NCI-H146 treated with DMSO at 0.1 percent for 48 hours (cell line): ENCODE measurements around the gene UBE2J2.
A peak's percentile ranks its signal among the peaks of the same experiment; 100 is the strongest.

Source experiments
- DNase-seq: peaks from one replicate; lab custom pipeline; 2025; ENCODE audit not compliant: unreplicated experiment; lab: John Stamatoyannopoulos, UW

Gene UBE2J2

DNA sequence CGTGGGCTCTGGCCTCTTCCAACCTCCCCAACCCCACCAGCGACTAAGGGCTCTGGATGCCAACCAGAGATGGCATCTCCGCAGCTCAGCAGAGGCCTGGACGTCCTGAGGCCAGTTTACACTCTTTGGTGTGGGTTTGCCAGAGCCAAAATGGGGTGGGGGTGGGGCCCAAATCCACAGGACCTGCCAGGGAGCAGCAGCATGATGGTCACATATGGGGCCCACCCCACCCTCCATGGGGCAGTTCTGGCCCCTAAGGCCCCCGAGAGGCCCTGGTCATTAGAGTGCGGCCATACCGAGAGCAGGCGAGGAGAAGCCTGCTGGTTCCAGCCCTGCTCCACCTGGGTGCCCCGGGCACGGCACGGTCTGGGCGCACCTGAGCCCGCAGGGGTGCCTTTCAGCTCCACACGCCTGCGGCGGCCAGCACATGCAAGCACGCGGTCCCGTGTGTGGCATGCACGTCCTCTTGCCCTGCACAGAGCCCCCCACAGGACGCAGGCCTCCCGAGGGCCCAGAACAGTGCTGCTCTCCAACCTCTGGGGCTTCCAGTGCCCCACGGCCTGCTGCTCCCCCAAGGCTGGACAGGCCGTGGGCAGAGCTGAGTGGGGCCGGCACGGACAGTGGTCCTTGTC is 31.9 kb downstream of the UBE2J2 start:
- DNase-seq, result no peak

DNA sequence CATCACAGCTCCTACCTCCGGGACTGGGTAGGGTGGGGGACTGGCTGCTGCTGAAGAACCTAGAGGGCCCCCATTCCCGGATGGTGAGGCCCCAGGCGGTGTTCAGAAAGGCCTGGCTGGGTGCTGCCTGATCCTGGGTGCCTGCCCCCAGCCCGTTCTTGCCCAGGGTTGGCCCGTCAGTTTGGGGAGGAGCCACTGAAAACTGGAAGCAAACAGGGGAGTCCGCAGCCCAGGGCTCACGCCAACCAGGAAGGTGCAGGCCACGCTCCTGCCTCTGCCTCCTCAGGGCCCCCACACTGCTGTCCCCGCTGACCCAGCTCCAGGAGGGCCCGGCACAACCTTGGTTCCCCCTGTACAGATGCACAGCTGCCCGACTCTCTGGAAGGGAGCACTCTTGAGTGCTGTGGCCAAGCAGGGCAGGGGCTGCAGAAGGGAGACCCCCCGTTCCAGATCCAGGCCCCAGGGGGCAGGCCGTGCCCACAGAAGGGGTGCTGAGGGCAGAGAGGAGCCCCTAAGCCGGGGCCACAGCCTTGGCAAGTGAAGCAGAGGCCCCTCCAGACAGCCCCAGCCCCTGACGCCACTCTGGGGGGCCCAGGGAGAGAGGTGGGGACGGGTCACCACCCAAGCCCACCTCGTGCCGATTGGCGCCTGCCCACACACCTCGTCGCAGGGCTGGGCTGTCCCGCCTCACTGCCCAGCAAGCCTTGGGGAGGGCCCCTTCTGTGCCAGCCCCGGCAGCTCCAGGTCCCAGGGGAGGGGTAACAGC is 32.6 kb downstream of the UBE2J2 start:
- DNase-seq, result no peak

DNA sequence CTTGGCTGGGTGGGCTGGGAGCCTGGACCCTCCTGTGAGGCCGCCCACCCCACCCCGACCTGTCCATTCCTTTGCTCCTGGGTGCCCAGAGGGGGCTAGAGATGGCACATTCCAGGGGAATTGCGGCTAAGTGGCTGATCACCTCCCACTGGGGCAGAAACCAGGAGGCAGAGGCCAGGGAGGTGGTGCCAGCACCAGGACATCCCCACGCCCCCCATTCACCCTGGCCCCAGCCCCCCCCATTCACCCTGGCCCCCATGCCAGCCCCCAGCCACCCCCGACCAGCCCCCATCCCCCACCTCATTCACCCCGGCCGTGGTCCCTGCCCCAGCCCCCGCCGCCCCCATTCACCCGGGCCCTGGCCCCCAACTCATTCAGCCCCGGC is 33.3 kb downstream of the UBE2J2 start:
- DNase-seq, result no peak

DNA sequence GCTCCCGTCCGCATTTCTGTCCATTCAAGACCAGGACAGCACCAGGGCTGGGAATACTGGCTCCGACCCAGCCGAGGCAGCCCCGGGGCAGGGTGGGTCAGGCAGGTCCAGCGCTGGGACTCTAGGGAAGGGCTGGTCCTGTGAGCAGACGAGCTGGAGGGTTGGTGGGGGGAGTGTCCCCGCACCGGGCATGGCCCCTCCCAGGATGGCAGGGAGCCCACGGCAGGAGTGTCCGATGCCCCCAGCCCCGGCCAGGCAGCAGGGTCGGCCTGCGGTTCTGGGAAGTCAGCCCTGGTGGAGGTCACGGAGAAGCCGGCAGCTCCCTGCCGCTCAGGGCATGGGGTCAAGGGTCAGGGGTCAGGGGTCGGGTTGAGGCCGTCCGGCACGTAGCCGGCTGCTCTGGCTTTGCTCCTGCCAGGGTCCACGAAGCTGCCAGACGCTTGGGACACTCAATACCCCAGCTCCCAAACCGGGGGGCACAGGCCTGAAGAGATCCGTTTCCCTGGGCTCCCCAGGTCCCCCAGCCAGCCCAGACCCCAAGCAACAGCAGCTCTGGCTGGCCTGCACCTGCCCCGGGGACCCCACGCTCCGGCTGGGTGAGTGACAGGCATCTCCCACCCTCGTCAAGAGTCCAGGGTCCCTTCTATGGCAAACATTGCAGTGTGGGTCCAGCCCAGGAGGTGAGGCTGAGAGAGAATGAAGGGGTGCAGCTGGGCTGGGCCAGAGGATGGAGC is 33.9 kb downstream of the UBE2J2 start:
- DNase-seq, result no peak

DNA sequence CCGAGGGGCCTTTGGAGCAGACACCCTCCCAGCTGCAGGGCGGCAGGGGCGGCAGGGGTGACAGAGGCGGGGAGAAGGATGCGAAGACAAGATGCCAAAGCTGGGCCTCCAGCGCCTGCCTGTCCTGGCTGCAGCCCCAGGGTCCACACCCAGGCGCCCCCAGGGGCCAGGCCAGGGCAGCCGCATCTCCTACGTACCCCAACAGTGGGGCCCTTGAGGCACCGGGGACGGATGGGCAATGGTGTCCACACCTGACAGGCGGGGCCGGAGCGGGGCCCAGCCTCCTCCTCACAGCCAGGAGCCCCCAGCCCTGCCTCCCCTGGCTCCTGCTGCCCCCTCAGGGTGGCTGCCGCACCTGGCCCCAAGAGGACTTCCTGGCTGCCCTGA is 34.4 kb downstream of the UBE2J2 start:
- DNase-seq, result no peak

DNA sequence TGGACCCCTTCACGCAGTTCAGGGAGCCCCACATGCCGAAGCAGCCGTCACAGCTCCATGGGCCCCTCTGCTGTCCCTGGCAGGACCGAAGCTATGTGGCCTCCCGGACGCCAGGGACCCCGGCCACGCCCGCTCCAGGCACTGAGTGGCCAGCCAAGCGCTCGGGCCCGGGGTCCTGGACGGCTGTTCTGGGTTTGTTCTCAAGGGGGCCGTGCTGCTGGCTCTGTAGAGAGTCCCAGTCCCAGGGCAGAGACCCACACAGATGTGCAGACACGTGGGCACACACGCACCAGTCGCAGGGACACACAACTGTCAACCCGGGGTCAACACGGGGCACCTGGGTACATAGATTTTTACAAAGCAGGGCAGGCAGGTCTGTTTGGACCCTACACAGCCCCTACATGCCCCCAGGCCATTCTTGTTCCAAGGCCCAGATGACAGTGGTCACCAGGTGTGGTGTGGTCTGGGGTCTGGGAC is 34.9 kb downstream of the UBE2J2 start:
- no peak for DNase-seq

DNA sequence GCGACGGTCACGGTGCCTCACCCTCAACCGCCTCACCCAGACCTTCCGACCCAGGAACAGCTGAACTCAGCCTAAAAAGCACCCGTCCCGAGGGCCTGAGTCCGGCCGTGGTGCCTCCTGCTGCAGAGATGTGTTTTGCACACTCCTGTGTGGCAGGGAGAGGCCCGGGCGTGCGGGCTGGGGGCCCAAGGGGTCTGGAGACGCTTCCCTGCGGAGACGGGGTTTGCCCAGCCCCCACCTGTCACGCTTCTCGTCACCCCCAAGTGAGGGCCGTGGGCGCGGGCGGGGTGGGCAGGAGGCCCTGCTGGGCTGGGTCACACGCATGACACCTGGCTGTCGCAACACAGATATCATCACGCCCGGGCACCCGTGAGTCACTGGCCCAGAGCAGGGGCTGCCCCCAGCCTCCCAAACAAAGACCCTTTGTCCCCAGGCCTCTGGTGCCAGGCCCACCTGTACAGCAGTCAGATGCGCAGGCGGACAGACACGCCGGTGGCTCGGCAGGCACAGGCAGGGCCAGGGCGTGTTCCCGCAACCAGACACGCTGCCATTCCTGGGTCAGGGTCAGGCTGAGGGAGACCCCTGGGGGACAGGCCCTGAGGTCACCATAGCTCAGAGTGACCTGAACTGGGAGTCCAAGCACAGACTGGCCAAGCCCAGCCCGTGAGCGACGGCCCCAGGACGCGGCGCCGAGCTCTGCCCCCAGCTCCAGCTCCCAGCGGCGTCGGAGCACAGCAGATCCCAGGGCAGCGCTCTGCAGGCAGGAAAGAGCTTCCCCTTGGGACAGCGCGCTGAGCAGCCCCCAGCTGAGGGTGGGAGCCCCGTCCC is 35.6 kb downstream of the UBE2J2 start:
- DNase-seq, result no peak

DNA sequence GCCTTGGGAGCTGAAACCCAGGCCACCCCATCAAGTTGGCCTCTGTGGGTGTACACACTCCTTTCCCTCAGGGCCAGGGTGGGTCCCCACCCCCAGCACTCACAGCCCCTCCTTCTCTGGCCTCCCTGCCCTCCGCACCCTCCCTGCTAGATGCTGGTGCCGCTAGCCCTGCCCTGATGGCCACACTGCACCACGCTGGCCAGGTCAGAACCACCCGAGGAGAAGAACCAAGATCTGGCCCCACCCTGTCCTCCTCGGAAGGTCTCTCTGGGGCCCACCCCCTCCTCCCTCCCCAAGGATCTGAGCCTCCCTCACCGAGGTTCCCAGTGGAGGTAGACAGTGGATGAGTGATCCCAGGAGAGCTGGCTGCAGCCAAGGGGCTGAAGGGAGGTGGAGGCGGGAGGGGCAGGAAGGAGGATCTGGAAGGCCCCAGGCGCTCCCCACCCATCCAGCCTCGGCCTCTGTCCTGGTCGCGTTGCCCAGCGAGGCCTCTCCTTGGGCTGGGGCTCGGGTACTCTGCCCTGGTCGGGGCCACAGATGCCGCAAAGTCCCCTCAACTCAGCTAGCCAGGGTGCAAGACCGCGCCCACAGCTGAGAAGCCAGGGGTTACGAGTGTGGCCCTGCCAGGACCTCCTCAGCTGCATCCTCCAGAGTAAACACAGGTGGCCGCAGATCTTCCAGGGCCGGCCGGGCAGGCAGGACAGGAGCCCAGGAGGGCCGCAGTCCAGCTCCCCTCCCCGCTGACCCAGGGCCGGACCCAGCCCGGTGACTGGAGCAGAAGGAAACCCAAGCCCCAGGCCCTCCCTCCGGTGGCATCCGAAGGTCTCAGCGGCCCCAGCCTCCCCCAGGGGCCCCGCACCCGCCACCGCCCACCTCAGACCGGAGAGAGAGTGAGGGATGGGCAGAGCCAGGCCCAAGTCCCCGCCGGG is 36.4 kb downstream of the UBE2J2 start:
- DNase-seq, result no peak

DNA sequence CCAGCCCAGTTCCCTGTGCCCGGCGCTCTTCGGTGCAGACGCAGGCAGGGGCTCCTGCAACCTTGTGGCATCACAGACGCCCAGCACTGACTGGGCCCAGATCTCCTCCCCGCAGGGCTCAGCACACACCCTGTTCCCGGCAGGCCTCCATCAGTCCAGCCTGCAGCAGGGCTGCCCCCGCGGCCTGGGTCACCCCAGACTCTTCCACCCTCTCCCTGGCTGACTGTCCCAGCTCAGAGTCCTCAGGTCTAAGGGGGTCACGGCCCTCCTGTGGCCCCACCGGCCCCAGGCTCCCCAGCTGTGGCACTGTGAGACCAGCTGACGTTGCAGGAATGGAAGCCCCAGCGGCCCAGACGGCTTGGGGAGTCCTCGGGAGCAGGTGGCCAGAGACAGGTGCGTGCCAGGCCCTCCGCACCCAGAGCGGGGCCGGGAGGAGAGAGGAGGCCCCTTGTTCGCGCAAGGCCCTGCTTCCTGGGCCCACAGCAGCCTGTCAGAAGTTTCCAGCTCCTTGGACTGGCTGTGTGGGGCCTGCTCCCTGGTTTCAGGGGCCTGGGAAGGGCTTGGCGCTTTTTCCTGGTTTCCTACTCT is 37.4 kb downstream of the UBE2J2 start:
- no peak for DNase-seq

DNA sequence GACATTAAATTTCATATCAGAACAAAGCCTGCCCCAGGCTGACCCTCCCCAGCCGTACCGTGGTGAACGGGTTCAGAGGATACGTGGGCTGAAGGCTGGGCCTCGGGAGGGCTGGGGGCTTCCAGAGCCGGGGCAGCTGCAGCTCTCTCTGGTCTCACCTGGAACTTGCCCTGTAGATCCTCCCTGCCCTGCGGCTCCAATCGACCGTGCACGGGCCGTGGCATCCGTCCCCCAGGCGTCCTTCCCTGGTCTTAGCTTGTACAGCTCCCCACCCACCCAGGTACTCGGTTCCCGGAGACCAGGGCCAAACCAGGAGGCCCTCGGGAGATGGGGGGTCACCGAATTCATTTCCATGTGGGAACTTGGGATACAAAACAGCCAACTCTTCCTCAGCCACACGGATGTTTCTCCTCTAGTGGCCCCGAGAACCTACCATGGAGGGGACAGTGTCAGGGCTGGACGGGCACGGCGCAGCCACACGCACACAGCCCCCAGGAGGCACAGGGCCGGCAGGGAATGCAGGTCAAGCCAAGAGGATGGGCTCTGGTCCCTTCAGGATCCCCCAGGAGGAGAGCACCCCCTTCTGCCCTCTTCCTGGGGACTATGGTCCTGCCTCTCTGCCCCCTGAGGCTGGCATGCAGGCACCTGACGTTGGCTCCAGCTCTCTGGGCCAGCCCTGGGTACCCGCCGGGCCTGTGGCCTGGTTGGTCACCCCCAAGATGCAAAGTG is 38.5 kb downstream of the UBE2J2 start:
- no peak for DNase-seq

DNA sequence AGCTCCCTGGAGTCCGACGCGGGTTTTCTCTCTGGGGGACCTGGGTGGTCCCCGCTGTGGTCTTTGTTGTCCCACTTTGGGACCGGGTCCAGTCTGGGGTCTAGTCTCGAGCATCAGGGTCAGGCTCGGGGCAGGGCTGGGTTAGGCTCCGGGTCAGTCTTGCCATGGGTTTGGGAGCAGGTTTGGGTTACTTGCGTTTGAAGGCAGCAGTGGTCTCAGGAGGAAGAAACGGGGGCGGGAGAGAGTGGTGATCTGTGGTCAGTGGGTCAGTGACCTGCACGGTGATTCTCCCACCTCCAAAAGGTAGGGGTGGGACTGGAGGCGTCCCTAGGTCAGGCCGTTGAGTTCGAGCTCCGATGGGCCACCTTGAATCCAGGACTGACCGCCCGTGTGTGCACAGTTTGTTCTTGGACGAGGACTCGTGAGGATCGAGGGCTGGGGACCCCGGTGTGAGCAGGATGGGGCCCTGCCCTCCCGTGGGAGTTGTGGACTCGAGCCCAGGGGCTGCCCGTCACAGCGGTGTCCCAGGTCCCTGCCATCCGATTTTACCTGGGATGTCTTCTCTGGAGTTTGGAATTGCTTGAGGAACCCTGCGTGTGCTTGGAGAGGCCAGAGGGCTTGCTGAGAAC is 39.4 kb downstream of the UBE2J2 start:
- DNase-seq, result no peak

DNA sequence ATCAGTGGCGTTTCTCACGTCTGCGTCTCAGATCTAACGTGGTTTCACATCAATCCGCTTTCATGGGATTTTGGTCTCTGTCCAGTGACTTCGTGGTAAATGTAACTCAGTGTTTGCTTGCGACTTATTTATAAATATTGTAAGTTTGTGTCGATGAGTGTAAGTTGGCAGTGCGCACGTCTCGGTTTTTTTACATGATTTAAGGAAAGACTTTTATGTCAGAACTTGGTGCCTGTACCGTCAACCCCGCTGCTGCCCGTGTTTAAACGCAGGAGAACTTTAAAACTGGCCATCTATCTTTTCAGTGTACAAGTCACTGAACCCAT is 40.1 kb downstream of the UBE2J2 start:
- no peak for DNase-seq

DNA sequence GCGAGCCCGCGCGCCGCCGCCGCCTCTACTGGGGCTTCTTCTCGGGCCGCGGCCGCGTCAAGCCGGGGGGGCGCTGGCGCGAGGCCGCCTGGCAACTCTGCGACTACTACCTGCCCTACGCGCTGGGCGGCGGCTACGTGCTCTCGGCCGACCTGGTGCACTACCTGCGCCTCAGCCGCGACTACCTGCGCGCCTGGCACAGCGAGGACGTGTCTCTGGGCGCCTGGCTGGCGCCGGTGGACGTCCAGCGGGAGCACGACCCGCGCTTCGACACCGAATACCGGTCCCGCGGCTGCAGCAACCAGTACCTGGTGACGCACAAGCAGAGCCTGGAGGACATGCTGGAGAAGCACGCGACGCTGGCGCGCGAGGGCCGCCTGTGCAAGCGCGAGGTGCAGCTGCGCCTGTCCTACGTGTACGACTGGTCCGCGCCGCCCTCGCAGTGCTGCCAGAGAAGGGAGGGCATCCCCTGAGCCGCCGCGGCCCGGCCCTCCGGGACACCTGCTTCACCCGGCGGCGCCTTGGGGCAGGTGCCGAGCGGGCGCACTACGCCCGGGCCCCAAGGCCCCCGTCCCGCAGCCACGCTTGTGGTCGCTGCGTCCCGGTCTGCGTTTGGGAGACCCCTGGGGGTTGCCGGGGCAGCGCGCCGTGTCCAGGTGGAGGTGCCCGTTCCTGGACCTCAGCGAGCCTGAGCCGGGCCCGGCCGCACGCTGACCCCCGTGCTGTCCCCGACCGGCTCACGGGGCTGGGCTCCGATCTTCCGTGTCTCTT is 40.7 kb downstream of the UBE2J2 start:
- DNase-seq, result no peak

DNA sequence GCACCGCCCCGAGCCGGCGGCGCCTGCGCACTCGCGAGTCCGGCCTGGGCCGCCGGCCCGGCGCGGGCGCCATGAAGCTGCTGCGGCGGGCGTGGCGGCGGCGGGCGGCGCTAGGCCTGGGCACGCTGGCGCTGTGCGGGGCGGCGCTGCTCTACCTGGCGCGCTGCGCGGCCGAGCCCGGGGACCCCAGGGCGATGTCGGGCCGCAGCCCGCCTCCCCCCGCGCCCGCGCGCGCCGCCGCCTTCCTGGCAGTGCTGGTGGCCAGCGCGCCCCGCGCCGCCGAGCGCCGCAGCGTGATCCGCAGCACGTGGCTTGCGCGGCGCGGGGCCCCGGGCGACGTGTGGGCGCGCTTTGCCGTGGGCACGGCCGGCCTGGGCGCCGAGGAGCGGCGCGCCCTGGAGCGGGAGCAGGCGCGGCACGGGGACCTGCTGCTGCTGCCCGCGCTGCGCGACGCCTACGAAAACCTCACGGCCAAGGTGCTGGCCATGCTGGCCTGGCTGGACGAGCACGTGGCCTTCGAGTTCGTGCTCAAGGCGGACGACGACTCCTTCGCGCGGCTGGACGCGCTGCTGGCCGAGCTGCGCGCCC is 41.4 kb downstream of the UBE2J2 start, which contains the start of gene B3GALT6:
Gene B3GALT6 (plus strand): TSS at position 30 of the 588 bp plus-strand sequence. CDS start 42 bp downstream, at position 72.
- no peak for DNase-seq

DNA sequence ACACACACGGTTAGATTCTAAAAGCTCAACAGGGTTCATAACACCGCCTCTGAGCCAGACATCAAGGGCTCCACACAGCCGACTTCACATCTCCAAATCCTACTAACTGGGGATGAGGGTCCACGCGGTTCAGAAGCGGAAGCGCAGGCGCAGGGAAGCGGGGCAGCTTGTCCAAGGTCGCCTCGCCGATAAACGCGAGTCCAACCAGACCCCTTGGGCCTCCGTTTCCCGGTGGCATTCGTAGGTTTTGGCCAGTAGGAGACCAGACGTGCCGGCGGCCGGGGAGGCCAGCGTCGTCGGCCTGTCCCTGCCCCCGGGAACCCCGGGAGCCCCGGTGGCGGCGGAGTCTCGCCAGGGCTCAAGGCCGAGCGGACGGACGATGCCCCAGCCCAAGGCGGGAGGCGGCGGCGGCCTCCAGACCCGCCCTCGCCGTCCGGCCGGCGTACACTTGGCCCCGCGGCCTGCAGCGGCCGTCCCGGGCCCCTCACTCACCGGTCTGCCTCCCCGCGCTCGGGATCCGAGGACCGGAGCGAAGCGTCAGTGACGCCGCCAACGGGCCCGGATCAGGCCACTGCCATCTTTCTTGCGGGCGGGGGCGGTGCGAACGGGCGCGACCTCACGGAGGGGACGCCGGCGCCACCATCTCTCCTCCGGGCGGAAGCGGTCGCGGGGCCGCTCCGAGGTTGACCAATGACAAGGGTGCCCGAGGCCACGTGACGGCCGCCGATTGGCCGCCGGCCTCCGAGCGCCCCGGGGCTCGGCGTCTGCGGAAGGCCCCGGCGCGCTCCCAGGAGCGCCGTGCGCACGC is 42.0 kb downstream of the UBE2J2 start, which contains the start of gene SDF4:
Gene SDF4 (minus strand): TSS at position 602 of the 808 bp plus-strand sequence. CDS start 3,229 bp downstream, outside the sequence.
- DNase-seq, result peak; percentile 71

DNA sequence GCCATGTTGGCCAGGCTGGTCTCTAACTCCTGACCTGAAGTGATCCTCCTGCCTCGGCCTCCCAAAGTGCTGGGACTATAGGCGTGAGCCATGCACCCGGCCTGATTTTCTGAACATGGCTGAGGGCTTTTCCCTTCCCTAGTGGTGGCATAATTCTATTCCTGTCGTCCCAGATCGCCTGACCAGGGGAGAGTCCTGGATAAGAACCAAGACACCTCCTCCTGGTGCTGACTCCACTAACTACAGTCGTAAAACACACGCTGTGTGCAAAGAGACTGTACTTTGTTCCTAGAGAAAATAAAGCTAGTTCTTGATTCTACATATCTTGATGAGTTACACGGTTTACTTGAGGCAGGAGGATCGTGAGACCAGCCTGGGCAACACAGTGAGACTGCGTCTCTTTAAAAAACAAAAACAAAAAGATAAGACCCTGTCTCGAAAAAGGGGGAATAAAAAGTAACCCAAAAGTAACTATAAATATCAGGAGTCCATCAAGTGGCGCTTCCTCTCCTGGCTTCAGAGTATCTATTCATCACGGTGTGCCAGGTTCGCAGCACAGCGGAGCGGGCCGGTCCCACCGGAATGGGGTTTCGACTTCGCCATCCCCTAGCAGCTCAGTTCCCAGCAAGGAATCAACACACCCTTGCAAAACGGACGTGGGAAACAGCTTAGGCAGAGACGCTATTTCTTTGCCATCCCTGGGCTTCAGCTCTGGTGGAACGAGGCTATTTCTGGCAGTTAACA is 42.8 kb downstream of the UBE2J2 start:
- no peak for DNase-seq
